Mesendoderm (in vitro differentiated cells): Measurements from ENCODE around the gene RHOT1.

ENCODE experiments used
- DNase-seq: peaks from one replicate; pipeline ENCODE4 v3.0.0; 2013
- H2AK5ac ChIP-seq: 2 replicates; pipeline ENCODE4 v1.6.1; 2013; ENCODE audit warnings: low read length, inconsistent platforms
- H2BK120ac ChIP-seq: 2 replicates; pipeline ENCODE4 v1.6.1; 2013; ENCODE audit warnings: low read depth, mild to moderate bottlenecking, low read length, moderate library complexity, mixed read lengths
- H2BK15ac ChIP-seq: replicated peaks from 2 replicates; pipeline ENCODE4 v1.6.1; 2013; ENCODE audit warnings: low read depth, mild to moderate bottlenecking, moderate library complexity
- H2BK5ac ChIP-seq: 2 replicates; pipeline ENCODE4 v1.6.1; 2013; ENCODE audit warnings: low read length, inconsistent platforms
- H3K18ac ChIP-seq: 2 replicates; pipeline ENCODE4 v1.6.1; 2013; ENCODE audit warnings: mild to moderate bottlenecking, low read length, mixed read lengths
- H3K23ac ChIP-seq: one replicate; pipeline ENCODE4 v1.6.1; 2013; ENCODE audit warnings: low read length
- H3K27ac ChIP-seq: 2 replicates; pipeline ENCODE4 v1.5.1; 2013; ENCODE audit warnings: low read depth, mild to moderate bottlenecking, inconsistent platforms, low read length, moderate library complexity
- H3K27me3 ChIP-seq: 2 replicates; pipeline ENCODE4 v1.6.1; 2013; ENCODE audit warnings: low read length, control low read depth, mild to moderate bottlenecking, inconsistent platforms; ENCODE audit not compliant: insufficient read depth, poor library complexity
- H3K36me3 ChIP-seq: 2 replicates; pipeline ENCODE4 v1.6.1; 2013; ENCODE audit warnings: low read length, inconsistent platforms; ENCODE audit not compliant: control insufficient read depth, insufficient read depth
- H3K4ac ChIP-seq: one replicate; pipeline ENCODE4 v1.6.1; 2013; ENCODE audit warnings: low read depth, mild to moderate bottlenecking, low read length, moderate library complexity
- H3K4me1 ChIP-seq: 2 replicates; pipeline ENCODE4 v1.6.1; 2013; ENCODE audit warnings: low read depth, low read length, inconsistent platforms; ENCODE audit not compliant: control insufficient read depth
- H3K4me2 ChIP-seq: 2 replicates; pipeline ENCODE4 v1.6.1; 2013; ENCODE audit warnings: low read length
- H3K4me3 ChIP-seq: 2 replicates; pipeline ENCODE4 v1.5.1; 2013; ENCODE audit warnings: mild to moderate bottlenecking, low read length
- H3K56ac ChIP-seq: one replicate; pipeline ENCODE4 v1.6.1; 2013; ENCODE audit warnings: low read length
- H3K79me1 ChIP-seq: 2 replicates; pipeline ENCODE4 v1.6.1; 2013; ENCODE audit warnings: low read length, inconsistent platforms
- H3K79me2 ChIP-seq: 2 replicates; pipeline ENCODE4 v1.6.1; 2013; ENCODE audit warnings: mild to moderate bottlenecking, low read length; ENCODE audit not compliant: control insufficient read depth, insufficient read depth
- H3K9ac ChIP-seq: 2 replicates; pipeline ENCODE4 v1.6.1; 2013; ENCODE audit warnings: low read length, inconsistent platforms
- H4K5ac ChIP-seq: one replicate; pipeline ENCODE4 v1.6.1; 2013; ENCODE audit warnings: low read length
- H4K8ac ChIP-seq: one replicate; pipeline ENCODE4 v1.6.1; 2013; ENCODE audit warnings: low read depth, mild to moderate bottlenecking, control low read depth, low read length, moderate library complexity
- WGBS: extraction: QIAGEN DNeasy Blood & Tissue Kit; methylation state at CpG from one replicate; pipeline ENCODE4 v1.1.7; 2013; ENCODE audit warnings: low lambda C conversion rate, missing lambda C conversion rate; ENCODE audit not compliant: insufficient coverage; ENCODE audit errors: extremely low coverage; 5-methylcytosine and 5-hydroxymethylcytosine counted together

RHOT1 gene

DNA sequence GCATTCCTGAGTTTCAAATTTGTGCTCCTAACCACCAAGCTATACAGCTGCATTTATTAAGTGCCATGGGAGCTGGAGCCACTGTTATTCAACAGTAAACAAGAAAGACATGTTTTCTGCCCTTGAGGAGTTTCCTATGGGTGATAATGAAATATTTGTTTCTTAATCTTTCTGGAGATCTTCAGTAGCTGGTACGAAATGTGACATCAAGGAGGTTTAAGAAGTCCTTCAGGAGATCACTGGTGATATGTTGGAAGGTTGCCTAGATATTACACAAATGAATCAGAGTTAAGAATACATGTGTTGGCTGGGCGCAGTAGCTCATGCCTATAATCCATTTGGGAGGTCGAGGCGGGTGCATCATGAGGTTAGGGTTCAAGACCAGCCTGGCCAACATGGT, 14.9 kb downstream of the RHOT1 start:
- Histone ChIP-seq H3K79me1 (peaks cover under 1% of the 10 kb centered on the region), H2BK15ac (no peak overlapping the region), H3K27me3 (no peaks in the 10 kb centered on the region), H3K4me2 (no peak overlapping the region), H3K27ac (no peak overlapping the region), H3K23ac (no peak overlapping the region), H3K4ac (no peak overlapping the region), H2BK5ac (no peak overlapping the region), H3K36me3 (no peaks in the 10 kb centered on the region), H3K18ac (no peak overlapping the region), H3K4me3 (no peak overlapping the region), H2BK120ac (no peak overlapping the region), H2AK5ac (no peak overlapping the region), H4K5ac (no peak overlapping the region), H4K8ac (no peak overlapping the region), H3K4me1 (no peaks in the 10 kb centered on the region), H3K9ac (no peak overlapping the region), H3K56ac (no peak overlapping the region), H3K79me2 (peaks cover under 1% of the 10 kb centered on the region)
- no peak for DNase-seq
- WGBS, result no CpG with 5 or more reads among the region's 4 CpGs

DNA sequence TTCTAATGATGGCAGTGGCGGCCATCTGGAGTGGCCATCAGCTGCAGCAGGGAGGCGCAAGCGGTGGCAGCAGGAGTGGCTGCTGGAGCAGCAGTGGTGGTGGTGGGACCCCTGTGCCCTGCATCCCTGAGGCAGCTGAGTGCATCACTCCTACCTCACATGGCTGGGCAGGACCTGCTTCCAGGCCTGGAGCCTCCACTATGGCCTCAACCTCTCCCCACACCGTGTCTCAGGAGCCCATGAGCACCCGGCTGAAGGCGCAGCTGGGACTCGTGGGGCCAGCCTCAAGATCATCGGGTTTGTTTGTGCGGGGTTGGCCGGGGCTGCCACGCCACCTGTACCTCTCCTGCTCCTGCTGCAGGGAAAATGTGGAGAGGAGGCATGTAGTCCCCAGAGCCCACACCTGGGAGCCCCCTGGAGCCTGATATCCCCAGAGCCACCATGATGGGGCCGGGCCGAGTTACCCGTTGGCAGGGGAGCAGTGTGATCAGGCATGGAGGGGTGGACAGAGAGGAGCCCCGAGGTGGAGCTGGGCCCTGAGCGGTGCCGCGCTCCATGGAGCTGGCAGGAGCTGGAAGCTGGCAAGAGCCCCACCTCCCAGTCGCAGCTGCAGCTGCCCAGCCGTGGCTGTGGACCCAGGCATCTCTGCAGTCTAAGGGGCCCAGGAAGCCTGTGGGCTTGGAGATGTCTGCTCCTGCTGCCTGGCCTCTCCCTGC, 16.7 kb downstream of the RHOT1 start:
- DNase-seq, result no peak
- Histone ChIP-seq H3K4me3 (no peak overlapping the region), H4K8ac (no peak overlapping the region), H3K79me2 (no peaks in the 10 kb centered on the region), H4K5ac (no peak overlapping the region), H3K79me1 (no peaks in the 10 kb centered on the region), H3K27me3 (no peaks in the 10 kb centered on the region), H3K9ac (no peak overlapping the region), H3K18ac (no peak overlapping the region), H3K36me3 (no peaks in the 10 kb centered on the region), H3K4me1 (no peaks in the 10 kb centered on the region), H3K4me2 (no peak overlapping the region), H2AK5ac (no peak overlapping the region), H3K4ac (no peak overlapping the region), H2BK5ac (no peak overlapping the region), H2BK15ac (no peak overlapping the region), H3K27ac (no peak overlapping the region), H2BK120ac (no peak overlapping the region), H3K23ac (no peak overlapping the region), H3K56ac (no peak overlapping the region)
- WGBS, result no CpG with 5 or more reads among the region's 20 CpGs

DNA sequence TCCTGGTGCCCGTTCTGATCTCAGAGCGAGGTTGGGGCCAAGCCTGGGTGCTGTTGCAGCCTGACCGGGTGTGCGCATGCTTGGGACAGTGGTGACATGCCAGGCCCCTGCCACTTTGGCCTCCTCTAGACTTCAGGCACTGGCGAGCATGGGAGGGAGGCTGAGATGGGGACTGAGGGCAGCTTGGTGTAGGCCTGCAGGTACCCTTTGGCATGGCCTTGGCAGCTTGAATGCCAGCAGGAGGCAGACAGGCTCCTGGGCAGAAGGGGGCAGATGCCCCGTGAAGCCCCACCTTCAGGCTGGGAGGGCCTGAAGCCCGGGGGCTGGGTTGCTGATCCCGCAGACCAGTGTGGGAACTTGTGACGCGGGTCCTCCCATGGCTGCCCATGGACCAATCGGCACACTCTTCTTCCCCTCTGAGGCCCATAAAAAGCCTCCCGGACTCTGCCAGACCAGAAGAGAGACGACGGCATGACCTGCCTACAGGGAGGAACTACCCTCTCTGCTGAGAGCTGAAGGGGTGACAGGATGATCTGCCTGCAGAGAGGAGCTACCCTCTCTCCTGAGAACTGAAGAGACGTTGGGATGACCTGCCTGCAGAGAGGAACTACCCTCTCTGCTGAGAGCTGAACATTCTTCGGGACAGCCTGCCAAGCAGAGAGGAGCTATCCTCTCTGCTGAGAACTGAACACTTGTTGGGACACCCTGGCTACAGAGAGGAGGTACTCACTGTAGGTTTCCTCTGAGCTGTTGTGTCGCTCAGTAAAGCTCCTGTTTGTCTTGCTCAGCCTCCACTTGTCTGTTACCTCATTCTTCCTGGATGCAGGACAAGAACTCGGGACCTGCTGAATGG, 17.5 kb downstream of the RHOT1 start:
- no peak overlapping the region for H2BK15ac ChIP-seq
- no peak overlapping the region for H3K18ac ChIP-seq
- H4K8ac ChIP-seq, result no peak overlapping the region
- DNase-seq, result no peak
- H3K4me1 ChIP-seq, result no peaks in the 10 kb centered on the region
- H3K27me3 ChIP-seq, result no peaks in the 10 kb centered on the region
- H3K79me2 ChIP-seq, result no peaks in the 10 kb centered on the region
- H3K9ac ChIP-seq, result no peak overlapping the region
- no peak overlapping the region for H2BK120ac ChIP-seq
- H3K36me3 ChIP-seq, result no peaks in the 10 kb centered on the region
- H3K79me1 ChIP-seq, result no peaks in the 10 kb centered on the region
- H3K23ac ChIP-seq, result no peak overlapping the region
- no peak overlapping the region for H3K4me3 ChIP-seq
- H2BK5ac ChIP-seq, result no peak overlapping the region
- H2AK5ac ChIP-seq, result no peak overlapping the region
- WGBS, result no CpG with 5 or more reads among the region's 18 CpGs
- no peak overlapping the region for H3K4ac ChIP-seq
- no peak overlapping the region for H3K56ac ChIP-seq
- H3K27ac ChIP-seq, result no peak overlapping the region
- no peak overlapping the region for H3K4me2 ChIP-seq
- H4K5ac ChIP-seq, result no peak overlapping the region

DNA sequence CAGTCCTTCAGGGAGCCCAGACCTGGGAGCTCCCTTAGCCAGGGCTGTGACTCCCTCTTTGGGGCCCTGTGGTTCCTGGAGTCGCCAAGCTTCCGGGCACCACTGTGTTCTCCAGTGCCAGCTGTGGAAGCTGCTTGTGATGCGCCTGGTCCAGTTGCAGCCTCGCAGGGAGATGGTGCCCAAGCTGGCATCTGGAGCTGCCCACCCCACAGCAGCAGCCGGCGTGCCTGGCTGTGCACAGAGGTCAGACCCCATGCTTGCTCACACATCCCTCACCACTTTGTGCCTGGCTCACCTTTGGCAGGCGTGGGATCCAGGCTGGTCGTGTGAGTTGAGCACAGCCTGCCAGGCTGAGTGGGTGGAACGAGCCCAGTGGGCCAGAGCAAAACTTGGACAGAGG, 18.2 kb downstream of the RHOT1 start:
- DNase-seq, result no peak
- H2BK120ac ChIP-seq, result no peak overlapping the region
- no peaks in the 10 kb centered on the region for H3K27me3 ChIP-seq
- no peak overlapping the region for H3K18ac ChIP-seq
- H2AK5ac ChIP-seq, result no peak overlapping the region
- no peaks in the 10 kb centered on the region for H3K4me1 ChIP-seq
- no peak overlapping the region for H4K5ac ChIP-seq
- H3K23ac ChIP-seq, result no peak overlapping the region
- no peak overlapping the region for H3K4me3 ChIP-seq
- no peak overlapping the region for H3K4me2 ChIP-seq
- WGBS, result no CpG with 5 or more reads among the region's 9 CpGs
- no peak overlapping the region for H4K8ac ChIP-seq
- no peaks in the 10 kb centered on the region for H3K79me2 ChIP-seq
- no peak overlapping the region for H3K27ac ChIP-seq
- H3K36me3 ChIP-seq, result no peaks in the 10 kb centered on the region
- H3K4ac ChIP-seq, result no peak overlapping the region
- H3K9ac ChIP-seq, result no peak overlapping the region
- no peak overlapping the region for H3K56ac ChIP-seq
- no peaks in the 10 kb centered on the region for H3K79me1 ChIP-seq
- no peak overlapping the region for H2BK5ac ChIP-seq
- no peak overlapping the region for H2BK15ac ChIP-seq

DNA sequence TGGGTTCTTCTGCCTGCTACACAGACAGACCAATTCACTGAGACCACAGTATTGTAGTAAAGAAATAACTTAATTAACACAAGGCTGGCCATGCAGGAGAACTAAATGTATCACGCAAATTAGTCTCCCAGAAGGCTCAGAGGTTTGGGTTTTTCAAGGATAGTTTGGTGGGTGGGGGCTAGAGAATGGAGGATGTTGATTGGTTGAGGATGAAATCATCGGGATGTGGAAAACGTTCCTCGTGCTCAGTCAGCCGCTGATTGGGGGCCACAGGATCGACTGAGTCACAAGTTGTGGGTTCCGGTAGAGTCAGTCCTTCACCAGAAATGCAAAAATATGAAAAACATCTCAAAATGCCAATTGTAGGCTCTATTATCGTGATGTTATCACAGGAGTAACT, 18.7 kb downstream of the RHOT1 start:
- no peak overlapping the region for H3K56ac ChIP-seq
- no peaks in the 10 kb centered on the region for H3K4me1 ChIP-seq
- no peak overlapping the region for H2BK120ac ChIP-seq
- no peak overlapping the region for H3K18ac ChIP-seq
- H3K27ac ChIP-seq, result no peak overlapping the region
- no peak overlapping the region for H3K4me3 ChIP-seq
- no peak overlapping the region for H2AK5ac ChIP-seq
- H4K8ac ChIP-seq, result no peak overlapping the region
- no peak overlapping the region for H3K23ac ChIP-seq
- no CpG with 5 or more reads among the region's 8 CpGs for WGBS
- H3K4ac ChIP-seq, result no peak overlapping the region
- DNase-seq, result no peak
- no peak overlapping the region for H3K9ac ChIP-seq
- no peak overlapping the region for H3K4me2 ChIP-seq
- H3K36me3 ChIP-seq, result no peaks in the 10 kb centered on the region
- H3K79me2 ChIP-seq, result no peaks in the 10 kb centered on the region
- no peaks in the 10 kb centered on the region for H3K27me3 ChIP-seq
- no peak overlapping the region for H2BK5ac ChIP-seq
- no peaks in the 10 kb centered on the region for H3K79me1 ChIP-seq
- H4K5ac ChIP-seq, result no peak overlapping the region
- H2BK15ac ChIP-seq, result no peak overlapping the region
